HFF-Myc (cell line): ENCODE measurements around the gene INPP5J.
A peak's percentile ranks its signal among the peaks of the same experiment; 100 is the strongest.

ENCODE experiments used
- DNase-seq: peaks from one replicate; pipeline ENCODE4 v3.0.0-alpha.2; 2011; ENCODE audit warnings: low read depth; ENCODE audit errors: extremely low read depth
- H3K4me3 ChIP-seq: replicated peaks from 2 replicates; pipeline ENCODE4 v1.5.1; 2011; ENCODE audit warnings: low read depth, mild to moderate bottlenecking, control low read depth, low read length
- TF ChIP-seq, protein P1 (sequence below): IDR thresholded peaks from 2 replicates; pipeline ENCODE4 v1.5.1; 2012; ENCODE audit warnings: mild to moderate bottlenecking, low read depth, low read length, control low read depth; ENCODE audit errors: missing control alignments

The INPP5J gene

DNA sequence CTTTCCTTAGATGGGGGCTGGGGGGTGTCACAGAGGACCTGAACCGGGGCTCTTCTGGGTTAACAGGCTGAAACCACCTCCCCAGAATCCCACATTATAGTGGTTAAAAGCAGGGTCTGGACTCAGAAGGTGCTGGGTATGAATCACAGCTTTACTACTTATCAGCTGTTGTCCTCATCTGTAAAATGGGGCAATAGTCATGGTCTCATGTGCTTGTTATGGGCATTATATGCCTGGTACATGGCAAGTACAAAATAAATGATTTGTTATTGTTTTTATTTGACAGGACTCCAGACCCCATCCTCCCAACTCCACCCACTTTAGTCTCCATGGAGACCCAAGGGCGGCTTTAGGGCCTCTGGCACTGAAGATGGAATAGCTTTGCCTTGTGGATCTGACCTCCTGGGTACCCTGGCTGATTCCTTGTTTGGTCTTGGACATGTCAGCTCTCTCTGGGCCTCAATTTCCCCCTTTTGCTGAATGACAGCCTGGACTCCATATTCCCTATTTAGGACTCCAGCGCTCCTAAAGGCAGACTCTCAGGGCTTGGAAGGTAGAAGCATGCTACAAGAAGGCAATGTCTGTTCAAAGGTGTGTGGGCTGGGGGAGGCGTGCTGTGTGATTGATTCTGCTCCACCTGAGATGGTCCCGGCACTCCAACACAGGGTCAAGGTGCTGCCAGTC is 42.5 kb upstream of the INPP5J start:
- TF ChIP-seq, protein P1, sequence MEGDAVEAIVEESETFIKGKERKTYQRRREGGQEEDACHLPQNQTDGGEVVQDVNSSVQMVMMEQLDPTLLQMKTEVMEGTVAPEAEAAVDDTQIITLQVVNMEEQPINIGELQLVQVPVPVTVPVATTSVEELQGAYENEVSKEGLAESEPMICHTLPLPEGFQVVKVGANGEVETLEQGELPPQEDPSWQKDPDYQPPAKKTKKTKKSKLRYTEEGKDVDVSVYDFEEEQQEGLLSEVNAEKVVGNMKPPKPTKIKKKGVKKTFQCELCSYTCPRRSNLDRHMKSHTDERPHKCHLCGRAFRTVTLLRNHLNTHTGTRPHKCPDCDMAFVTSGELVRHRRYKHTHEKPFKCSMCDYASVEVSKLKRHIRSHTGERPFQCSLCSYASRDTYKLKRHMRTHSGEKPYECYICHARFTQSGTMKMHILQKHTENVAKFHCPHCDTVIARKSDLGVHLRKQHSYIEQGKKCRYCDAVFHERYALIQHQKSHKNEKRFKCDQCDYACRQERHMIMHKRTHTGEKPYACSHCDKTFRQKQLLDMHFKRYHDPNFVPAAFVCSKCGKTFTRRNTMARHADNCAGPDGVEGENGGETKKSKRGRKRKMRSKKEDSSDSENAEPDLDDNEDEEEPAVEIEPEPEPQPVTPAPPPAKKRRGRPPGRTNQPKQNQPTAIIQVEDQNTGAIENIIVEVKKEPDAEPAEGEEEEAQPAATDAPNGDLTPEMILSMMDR = no peak
- DNase-seq = no peak
- H3K4me3 ChIP-seq = peak overlapping the region; percentile 72

DNA sequence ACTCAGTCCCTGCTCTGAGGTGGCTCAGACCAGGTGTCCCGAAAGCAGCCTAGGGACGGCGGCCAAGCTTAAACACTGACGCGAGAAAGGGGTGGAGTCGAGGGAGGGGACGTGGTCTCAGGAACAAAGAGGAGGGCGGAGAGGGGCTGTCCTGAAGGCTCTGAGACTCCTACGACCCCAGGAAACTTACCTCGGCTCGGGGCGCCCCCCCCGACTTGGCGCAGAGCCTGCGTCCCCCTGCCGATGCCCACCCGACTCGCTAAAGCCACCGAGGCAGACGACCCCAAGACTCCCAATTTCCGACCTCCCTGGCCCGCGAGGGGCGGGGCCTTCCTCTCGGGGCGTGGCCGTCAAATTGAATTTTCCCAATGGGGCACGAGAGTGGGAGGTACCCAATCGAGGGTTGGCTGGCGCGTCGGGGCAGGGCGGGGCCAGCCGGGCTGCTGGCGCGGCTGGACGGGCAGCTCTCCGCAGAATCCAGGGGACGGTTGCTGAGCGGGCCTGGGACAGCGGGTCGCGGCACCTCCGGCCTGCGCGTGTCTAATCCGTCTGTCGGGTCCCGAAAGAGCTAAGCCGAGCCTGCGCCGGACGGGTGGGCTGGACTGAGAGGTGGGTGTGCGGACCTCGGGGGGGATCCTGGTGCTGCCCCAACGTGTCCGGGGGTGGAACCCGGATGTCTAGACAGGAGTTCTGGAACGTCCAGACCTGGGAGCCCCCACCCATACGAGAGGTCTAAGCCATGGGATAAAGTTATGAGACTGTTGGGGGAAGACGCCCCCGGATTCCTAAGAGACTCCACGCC is 41.7 kb upstream of the INPP5J start, which contains the start of gene SMTN:
SMTN (plus strand) TSS at position 471 of the 802 bp plus-strand sequence. CDS start 1,941 bp downstream, outside the sequence.
- H3K4me3 ChIP-seq = peak within 1 kb of the TSS; percentile 72
- peak; percentile 51 for DNase-seq
- TF ChIP-seq, protein P1 = no peak

DNA sequence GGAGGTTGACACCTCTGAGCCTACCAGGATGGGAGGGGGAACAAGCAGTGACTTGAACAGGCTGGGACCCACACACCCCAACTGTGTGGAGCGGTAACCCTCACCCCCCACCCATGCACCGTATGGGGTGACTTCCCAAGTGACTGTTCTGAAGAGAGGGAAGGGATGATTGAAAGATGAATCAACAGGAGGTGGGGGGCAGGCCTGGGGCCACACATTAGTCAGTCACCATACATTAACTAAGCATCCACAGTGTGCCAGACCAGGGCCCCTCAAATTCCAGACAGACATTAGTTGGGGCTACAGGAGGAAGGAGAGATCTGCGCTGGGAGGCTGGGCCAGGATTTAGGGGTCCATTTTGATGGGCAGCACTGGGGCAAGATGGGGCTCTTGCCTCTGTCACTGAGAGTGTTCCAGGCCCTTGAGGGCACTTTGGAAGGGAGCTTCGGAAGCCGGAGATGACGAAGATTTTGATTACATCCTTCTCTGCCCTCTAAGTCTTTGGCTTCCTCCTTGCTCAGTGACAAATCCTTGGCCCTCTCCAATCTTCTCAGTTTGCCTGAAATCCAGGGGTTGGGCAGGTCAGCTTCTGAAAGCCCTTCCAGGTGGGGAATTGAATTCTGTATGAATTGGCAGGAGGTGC is 40.7 kb upstream of the INPP5J start:
- TF ChIP-seq, protein P1 = no peak
- DNase-seq = no peak
- peak overlapping the region; percentile 72 for H3K4me3 ChIP-seq

DNA sequence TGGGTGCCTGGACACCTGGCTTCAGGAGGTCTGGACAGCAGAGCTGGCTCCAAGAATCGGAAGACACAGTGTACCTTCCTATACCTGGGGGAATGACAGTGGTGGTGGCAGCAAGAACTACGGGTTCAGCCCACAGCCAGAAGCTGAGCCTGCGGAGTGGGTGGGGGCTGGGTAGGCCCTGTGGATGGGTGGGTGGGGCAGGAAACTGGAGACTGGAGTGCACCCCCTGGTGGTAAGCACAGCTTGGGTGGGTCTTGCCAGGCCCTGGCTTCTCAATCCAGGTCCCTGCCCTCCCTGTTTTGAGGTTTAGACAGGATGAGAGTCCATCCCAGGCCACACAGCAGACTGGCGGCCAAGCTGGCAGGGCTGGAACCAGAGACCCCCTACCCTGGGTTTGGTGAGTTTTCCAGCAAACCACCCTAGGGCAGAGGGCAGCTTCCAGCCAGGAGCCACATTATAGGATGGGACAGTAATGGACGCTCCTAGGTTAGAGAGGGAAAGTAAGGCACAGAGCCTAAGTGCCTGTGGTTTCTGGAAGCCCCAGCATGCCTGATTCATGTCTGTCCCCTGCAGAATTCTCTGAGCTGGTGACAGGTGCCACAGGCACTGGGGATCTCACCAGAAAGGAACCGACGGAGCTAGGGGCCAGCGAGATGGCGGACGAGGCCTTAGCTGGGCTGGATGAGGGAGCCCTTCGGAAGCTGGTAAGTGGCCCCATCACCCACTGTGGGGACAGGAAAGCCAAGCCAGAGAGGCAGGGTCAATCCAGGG is 40.0 kb upstream of the INPP5J start:
- H3K4me3 ChIP-seq = peak overlapping the region; percentile 72
- TF ChIP-seq, protein P1 = peak; percentile 62
- DNase-seq = no peak

DNA sequence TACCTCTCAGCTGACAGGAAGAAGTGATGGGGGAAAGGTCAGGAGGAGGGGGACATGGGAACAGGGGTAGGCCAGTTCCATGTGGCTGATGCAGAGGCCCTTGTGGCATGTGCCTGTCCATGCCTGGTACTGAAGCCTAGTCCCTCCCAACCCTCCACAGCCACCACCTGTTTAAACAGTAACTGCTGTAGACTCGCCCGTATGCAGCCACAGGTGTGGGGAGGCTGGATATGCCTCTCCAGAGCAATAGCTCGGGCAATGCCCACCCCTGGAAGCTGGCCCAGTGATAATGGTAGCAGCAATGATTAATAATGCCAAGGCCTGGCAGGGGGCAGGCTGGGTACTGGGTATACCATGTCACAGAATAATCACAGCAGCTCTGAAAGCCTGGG is 39.4 kb upstream of the INPP5J start:
- no peak for DNase-seq
- TF ChIP-seq, protein P1 = no peak

More for the DNA sequence above, 39.4 kb upstream of the INPP5J start:
- H3K4me3 ChIP-seq = peak overlapping the region; percentile 72
